IMR-90 (cell line): Measurements from ENCODE around the gene CPXM2. TPM values are rescaled to one million over a fixed set of nuclear protein-coding genes. Genes with fewer than 3 reads are reported as not detected.

Experiments used
- ATAC-seq: fragments of 200-7000 bp; cut with Tn5 transposase; 2 replicates; pipeline ENCODE4 v1.9.1; 2020; ENCODE audit warnings: low read depth, mild to moderate bottlenecking, moderate library complexity
- BruUV-seq: library from RNA; stranded (reverse); fragments of 400-500 nt; replicated peaks from 2 replicates; lab custom pipeline; 2021; lab: Mats Ljungman, UMichigan
- CTCF ChIA-PET: fragments of 300-600 bp; formaldehyde crosslinking; extraction: SDS; loops from one replicate; lab custom pipeline; 2021; ENCODE audit warnings: antibody characterized with exemption; lab: Yijun Ruan, JAX
- POLR2A ChIA-PET: fragments of 300-600 bp; sonication (Branson Sonifier 250); formaldehyde crosslinking; loops from one replicate; lab custom pipeline; 2022; ENCODE audit warnings: antibody characterized with exemption; ENCODE audit not compliant: unreplicated experiment; lab: Charles Lee
- DNase-seq: peaks from one replicate; pipeline ENCODE4 v3.0.0; 2013
- H2AFZ ChIP-seq: replicated peaks from 2 replicates; pipeline ENCODE3; 2013; ENCODE audit warnings: low read length, mild to moderate bottlenecking; ENCODE audit not compliant: poor library complexity
- H2AK5ac ChIP-seq: 2 replicates; pipeline ENCODE4 v1.6.1; 2013; ENCODE audit warnings: low read depth, low read length, inconsistent platforms
- H2AK9ac ChIP-seq: replicated peaks from 2 replicates; pipeline ENCODE3; 2013; ENCODE audit warnings: mild to moderate bottlenecking, low read depth, low read length, moderate library complexity; ENCODE audit not compliant: poor library complexity
- H2BK120ac ChIP-seq: 2 replicates; pipeline ENCODE4 v1.6.1; 2013; ENCODE audit warnings: low read depth, low read length, inconsistent platforms
- H2BK15ac ChIP-seq: 3 replicates; pipeline ENCODE4 v1.6.1; 2013; ENCODE audit warnings: low read depth, low read length, inconsistent platforms
- H2BK20ac ChIP-seq: 2 replicates; pipeline ENCODE4 v1.6.1; 2013; ENCODE audit warnings: low read depth, mild to moderate bottlenecking, inconsistent platforms, low read length, moderate library complexity
- H2BK5ac ChIP-seq: 2 replicates; pipeline ENCODE4 v1.6.1; 2013; ENCODE audit warnings: mild to moderate bottlenecking, low read depth, low read length, inconsistent platforms; ENCODE audit not compliant: poor library complexity, severe bottlenecking
- H3K14ac ChIP-seq: replicated peaks from 2 replicates; pipeline ENCODE4 v1.6.1; 2013; ENCODE audit warnings: low read depth, low read length, inconsistent platforms
- H3K18ac ChIP-seq: 2 replicates; pipeline ENCODE4 v1.6.1; 2013; ENCODE audit warnings: low read depth, low read length, control low read depth
- H3K23ac ChIP-seq: 2 replicates; pipeline ENCODE4 v1.6.1; 2013; ENCODE audit warnings: low read depth, low read length, inconsistent platforms
- H3K27ac ChIP-seq: 2 replicates; pipeline ENCODE4 v1.5.1; 2013; ENCODE audit warnings: mild to moderate bottlenecking, control low read depth, low read length; ENCODE audit not compliant: insufficient read depth
- H3K27me3 ChIP-seq: 2 replicates; pipeline ENCODE4 v1.6.1; 2013; ENCODE audit warnings: low read length; ENCODE audit not compliant: control insufficient read depth, insufficient read depth
- H3K36me3 ChIP-seq: 2 replicates; pipeline ENCODE4 v1.6.1; 2013; ENCODE audit warnings: low read length, mixed read lengths; ENCODE audit not compliant: control insufficient read depth, insufficient read depth
- H3K4ac ChIP-seq: 2 replicates; pipeline ENCODE4 v1.6.1; 2013; ENCODE audit warnings: low read depth, low read length, inconsistent platforms
- H3K4me1 ChIP-seq: 2 replicates; pipeline ENCODE4 v1.6.1; 2013; ENCODE audit warnings: low read length, mixed read lengths; ENCODE audit not compliant: control insufficient read depth, insufficient read depth
- H3K4me2 ChIP-seq: 2 replicates; pipeline ENCODE4 v1.6.1; 2013; ENCODE audit warnings: low read depth, mild to moderate bottlenecking, control low read depth, low read length, moderate library complexity
- H3K4me3 ChIP-seq: 2 replicates; pipeline ENCODE4 v1.5.1; 2013; ENCODE audit warnings: low read depth, mild to moderate bottlenecking, control low read depth, low read length, moderate library complexity; ENCODE audit not compliant: insufficient read depth
- H3K56ac ChIP-seq: 2 replicates; pipeline ENCODE4 v1.6.1; 2013; ENCODE audit warnings: low read length, inconsistent platforms; ENCODE audit not compliant: insufficient read depth; ENCODE audit errors: extremely low read depth
- H3K79me1 ChIP-seq, 2 experiments: 2 replicates each; pipeline ENCODE4 v1.6.1; 2013; ENCODE audit warnings: low read length in 2 of 2, inconsistent platforms in 1 of 2, low read depth in 1 of 2
- H3K9ac ChIP-seq: 2 replicates; pipeline ENCODE4 v1.6.1; 2013; ENCODE audit warnings: low read depth, low read length, control low read depth
- H3K9me1 ChIP-seq: 2 replicates; pipeline ENCODE4 v1.6.1; 2013; ENCODE audit warnings: low read length, inconsistent platforms; ENCODE audit not compliant: insufficient read depth
- H3K9me3 ChIP-seq: 2 replicates; pipeline ENCODE4 v1.6.1; 2013; ENCODE audit warnings: low read length; ENCODE audit not compliant: control insufficient read depth, insufficient read depth
- H4K20me1 ChIP-seq: 2 replicates; pipeline ENCODE4 v1.6.1; 2013; ENCODE audit warnings: low read length, inconsistent platforms; ENCODE audit not compliant: insufficient read depth
- H4K5ac ChIP-seq: 2 replicates; pipeline ENCODE4 v1.6.1; 2013; ENCODE audit warnings: mild to moderate bottlenecking, low read depth, low read length, control low read depth
- H4K8ac ChIP-seq, 2 experiments: 2 replicates each; pipeline ENCODE4 v1.6.1; 2013; ENCODE audit warnings: low read depth in 2 of 2, low read length in 2 of 2, control low read depth in 1 of 2, inconsistent platforms in 1 of 2
- H4K91ac ChIP-seq: 2 replicates; pipeline ENCODE4 v1.6.1; 2013; ENCODE audit warnings: low read depth, low read length, inconsistent platforms; ENCODE audit not compliant: insufficient read depth
- BHLHE40 ChIP-seq: fragments of 150-350 bp; IDR thresholded peaks from 2 replicates; pipeline ENCODE4 v1.6.1; 2016; ENCODE audit warnings: mild to moderate bottlenecking, low read depth, low read length
- CEBPB ChIP-seq: IDR thresholded peaks from 2 replicates; pipeline ENCODE4 v1.6.1; 2012; ENCODE audit warnings: low read depth, low read length, improper control_type of control experiment
- CHD1 ChIP-seq: IDR thresholded peaks from 2 replicates; pipeline ENCODE4 v1.6.1; 2012; ENCODE audit warnings: low read depth, low read length, improper control_type of control experiment
- CTCF ChIP-seq: conservative IDR thresholded peaks from 2 replicates; pipeline ENCODE4 v1.5.1; 2012; ENCODE audit warnings: mild to moderate bottlenecking, low read depth, low read length, improper control_type of control experiment
- ELK1 ChIP-seq: fragments of 150-350 bp; IDR thresholded peaks from 2 replicates; pipeline ENCODE4 v1.6.1; 2016; ENCODE audit warnings: low read depth, mild to moderate bottlenecking, low read length, moderate library complexity, borderline replicate concordance
- FOS ChIP-seq: fragments of 150-350 bp; IDR thresholded peaks from 2 replicates; pipeline ENCODE4 v1.6.1; 2016; ENCODE audit warnings: low read depth, low read length
- MAFK ChIP-seq: IDR thresholded peaks from 2 replicates; pipeline ENCODE4 v1.6.1; 2012; ENCODE audit warnings: low read depth, low read length, improper control_type of control experiment
- MAZ ChIP-seq: IDR thresholded peaks from 2 replicates; pipeline ENCODE4 v1.6.1; 2012; ENCODE audit warnings: low read depth, mild to moderate bottlenecking, low read length, improper control_type of control experiment, moderate library complexity, borderline replicate concordance
- MXI1 ChIP-seq: IDR thresholded peaks from 2 replicates; pipeline ENCODE4 v1.6.1; 2012; ENCODE audit warnings: low read depth, mild to moderate bottlenecking, low read length, moderate library complexity, borderline replicate concordance
- NFE2L2 ChIP-seq: fragments of 150-350 bp; IDR thresholded peaks from 2 replicates; pipeline ENCODE4 v1.6.1; 2016; ENCODE audit warnings: low read depth, mild to moderate bottlenecking, low read length
- POLR2A ChIP-seq: IDR thresholded peaks from 2 replicates; pipeline ENCODE4 v1.6.1; 2012; ENCODE audit warnings: mild to moderate bottlenecking, low read depth, low read length
- RAD21 ChIP-seq: IDR thresholded peaks from 2 replicates; pipeline ENCODE4 v1.6.1; 2012; ENCODE audit warnings: low read length, improper control_type of control experiment
- RCOR1 ChIP-seq: IDR thresholded peaks from 2 replicates; pipeline ENCODE4 v1.6.1; 2012; ENCODE audit warnings: mild to moderate bottlenecking, low read length, improper control_type of control experiment; ENCODE audit not compliant: insufficient replicate concordance
- RFX5 ChIP-seq: IDR thresholded peaks from 2 replicates; pipeline ENCODE4 v1.8.0; 2012; ENCODE audit warnings: low read depth, mild to moderate bottlenecking, low read length, moderate library complexity
- SMC3 ChIP-seq: fragments of 150-350 bp; IDR thresholded peaks from 2 replicates; pipeline ENCODE4 v1.6.1; 2016; ENCODE audit warnings: low read depth, mild to moderate bottlenecking, antibody characterized with exemption, low read length, moderate library complexity
- WGBS, 2 experiments: methylation state at CpG; one replicate each; pipeline versions ENCODE4 v1.1.5 to v1.1.7; 2013; ENCODE audit warnings: missing lambda C conversion rate in 2 of 2; ENCODE audit not compliant: insufficient read length in 1 of 2; ENCODE audit errors: extremely low coverage in 2 of 2; 5-methylcytosine and 5-hydroxymethylcytosine counted together
- dilution Hi-C: fragments of 300-500 bp; cut with HindIII; formaldehyde crosslinking; loops from one replicate; pipeline ENCODE4 v1.14.3; 2018; ENCODE audit warnings: low sequenced_read_pairs; ENCODE audit not compliant: unreplicated experiment
- in situ Hi-C: fragments of 300-500 bp; cut with MboI; formaldehyde crosslinking; loops from 3 replicates; pipeline ENCODE4 v1.14.3; 2019; ENCODE audit warnings: low sequenced_read_pairs, inconsistent platforms, mixed read lengths
- intact Hi-C: fragments of 100-400 bp; cut with micrococcal nuclease; formaldehyde crosslinking; loops from 2 replicates; pipeline ENCODE4 v1.10.0; 2022
- polyA plus RNA-seq, 3 experiments: library from polyadenylated mRNA; depleted of rRNA; stranded (reverse); fragments of >200 nt; gene quantifications; 2 replicates each; pipeline ENCODE4 v1.2.3, GENCODE V29; 2012; ENCODE audit warnings: low replicate concordance in 1 of 3
- total RNA-seq: library from RNA; depleted of rRNA; stranded (reverse); fragments of >200 nt; gene quantifications from 2 replicates; pipeline ENCODE4 v1.2.3, GENCODE V29; 2012
- TF ChIP-seq, protein P1 (sequence below): fragments of 150-350 bp; IDR thresholded peaks from 2 replicates; pipeline ENCODE4 v1.6.1; 2017; ENCODE audit warnings: mild to moderate bottlenecking, antibody characterized with exemption, low read length, low read depth

Gene CPXM2
- total and polyA plus RNA-seq, 2 of the 4 experiments (the other 2 are of a cell fraction): not detected

DNA sequence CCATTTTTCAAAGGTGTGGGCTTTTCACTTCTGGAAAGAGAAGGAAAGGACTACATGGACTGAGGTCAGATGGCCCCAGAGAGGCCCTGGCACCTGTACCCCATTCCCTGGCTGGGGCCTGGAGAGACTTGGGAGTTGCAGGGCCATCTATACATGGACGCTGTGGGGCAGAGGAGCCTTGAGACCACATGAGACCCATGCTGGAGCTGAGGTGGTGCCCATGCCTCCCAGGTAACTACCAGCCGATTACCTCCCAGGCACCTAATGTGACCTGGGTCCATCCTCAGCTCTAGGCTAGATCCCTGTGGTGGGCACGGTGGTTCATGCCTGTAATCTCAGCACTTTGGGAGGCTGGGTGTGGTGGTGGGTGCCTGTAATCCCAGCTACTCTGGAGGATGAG is 144.2 kb downstream of the CPXM2 start:
- Histone ChIP-seq H2BK5ac (no peak overlapping the region), H3K9me1 (no peaks in the 10 kb centered on the region), H3K4me1 (no peaks in the 10 kb centered on the region), H3K56ac (no peak overlapping the region), H2BK15ac (no peak overlapping the region), H4K8ac (no peak overlapping the region), H3K18ac (no peak overlapping the region), H3K79me1 (no peaks in the 10 kb centered on the region), H3K4me3 (no peak overlapping the region), H4K5ac (no peak overlapping the region), H2AFZ (no peak overlapping the region), H3K4me2 (no peak overlapping the region), H3K4ac (no peak overlapping the region), H2AK9ac (no peak overlapping the region), H3K9me3 (peaks cover 37% of the 10 kb centered on the region), H3K27me3 (no peaks in the 10 kb centered on the region), H3K23ac (no peak overlapping the region), H2AK5ac (no peak overlapping the region), H3K9ac (no peak overlapping the region), H3K27ac (no peak overlapping the region), H2BK20ac (no peak overlapping the region), H3K36me3 (no peaks in the 10 kb centered on the region), H2BK120ac (no peak overlapping the region), H3K14ac (no peak overlapping the region), H4K91ac (no peak overlapping the region), H4K20me1 (no peaks in the 10 kb centered on the region)
- BruUV-seq: no TSS peak
- in situ Hi-C loops (no loop called here), intact Hi-C loops (no loop called here), dilution Hi-C loops (no loop called here)
- POLR2A ChIA-PET: no interaction called here
- CTCF ChIA-PET: no interaction called here
- WGBS, 2 experiments: no CpG with 5 or more reads among the region's 3 CpGs
- TF ChIP-seq RAD21 (no peak), CHD1 (no peak), MXI1 (no peak), BHLHE40 (no peak), SMC3 (no peak), RCOR1 (no peak), ELK1 (no peak), CTCF (no peak), RFX5 (no peak), MAZ (no peak), NFE2L2 (no peak), CEBPB (no peak), MAFK (no peak), FOS (no peak), POLR2A (no peak)
- TF ChIP-seq, protein P1, sequence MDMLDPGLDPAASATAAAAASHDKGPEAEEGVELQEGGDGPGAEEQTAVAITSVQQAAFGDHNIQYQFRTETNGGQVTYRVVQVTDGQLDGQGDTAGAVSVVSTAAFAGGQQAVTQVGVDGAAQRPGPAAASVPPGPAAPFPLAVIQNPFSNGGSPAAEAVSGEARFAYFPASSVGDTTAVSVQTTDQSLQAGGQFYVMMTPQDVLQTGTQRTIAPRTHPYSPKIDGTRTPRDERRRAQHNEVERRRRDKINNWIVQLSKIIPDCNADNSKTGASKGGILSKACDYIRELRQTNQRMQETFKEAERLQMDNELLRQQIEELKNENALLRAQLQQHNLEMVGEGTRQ: no peak
- DNase-seq: no peak
- no peak for ATAC-seq
